GM13976 (cell line): Measurements from ENCODE around the gene ZFAND6.

ENCODE experiments used
- DNase-seq: peaks from one replicate; pipeline ENCODE4 v3.0.0; 2012; ENCODE audit warnings: low spot score
- in situ Hi-C: fragments of 300-500 bp; cut with MboI; formaldehyde crosslinking; loops from one replicate; pipeline ENCODE4 v1.12.0; 2022; ENCODE audit warnings: low sequenced_read_pairs, mixed read lengths, inconsistent platforms; ENCODE audit not compliant: unreplicated experiment
- TF ChIP-seq, protein P1 (sequence below): IDR thresholded peaks from 2 replicates; pipeline ENCODE4 v1.5.1; 2012; ENCODE audit warnings: borderline replicate concordance, mild to moderate bottlenecking; ENCODE audit not compliant: insufficient read depth; ENCODE audit errors: extremely low read depth, missing control alignments, control extremely low read depth

Gene ZFAND6

DNA sequence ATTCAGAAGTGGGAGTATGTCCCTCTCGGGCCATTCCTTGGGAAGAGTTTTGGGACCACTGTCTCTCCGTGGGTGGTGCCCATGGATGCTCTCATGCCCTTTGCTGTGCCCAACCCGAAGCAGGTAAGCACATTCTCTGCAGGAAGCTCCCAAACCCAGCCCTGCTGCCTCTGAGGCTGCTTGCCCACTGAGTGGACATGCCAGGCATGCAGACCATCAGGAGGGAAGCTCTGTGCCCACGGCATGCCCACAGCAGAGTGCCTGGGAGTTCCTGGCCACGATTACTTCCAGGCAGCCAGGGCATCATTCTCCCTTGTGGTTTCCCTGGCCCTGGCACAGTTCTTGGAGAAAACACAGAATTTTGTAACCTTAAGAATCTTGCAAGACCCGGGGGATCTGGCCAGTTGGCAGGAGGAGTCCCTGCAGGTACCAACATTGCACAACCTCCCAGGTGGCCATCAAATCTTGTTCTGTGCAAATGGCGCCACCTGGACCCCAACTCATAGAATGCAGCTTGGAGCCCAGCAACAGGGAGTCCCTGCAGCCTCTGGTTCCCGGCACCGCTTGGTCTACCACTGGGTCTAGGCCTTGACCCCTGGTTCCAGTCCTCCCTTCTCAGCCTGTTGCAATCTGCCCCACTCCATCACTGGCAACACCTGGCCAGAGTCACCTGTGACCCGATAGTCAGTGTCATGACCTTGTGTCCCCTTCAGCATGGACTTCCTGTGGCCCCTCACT is 113.7 kb downstream of the ZFAND6 start:
- DNase-seq = peak; percentile 83
- in situ Hi-C loops = loop anchor here (25.0 kb wide), 1 partner anchor 286 kb away; the partner anchor contains the start of gene MTHFS
- TF ChIP-seq, protein P1, sequence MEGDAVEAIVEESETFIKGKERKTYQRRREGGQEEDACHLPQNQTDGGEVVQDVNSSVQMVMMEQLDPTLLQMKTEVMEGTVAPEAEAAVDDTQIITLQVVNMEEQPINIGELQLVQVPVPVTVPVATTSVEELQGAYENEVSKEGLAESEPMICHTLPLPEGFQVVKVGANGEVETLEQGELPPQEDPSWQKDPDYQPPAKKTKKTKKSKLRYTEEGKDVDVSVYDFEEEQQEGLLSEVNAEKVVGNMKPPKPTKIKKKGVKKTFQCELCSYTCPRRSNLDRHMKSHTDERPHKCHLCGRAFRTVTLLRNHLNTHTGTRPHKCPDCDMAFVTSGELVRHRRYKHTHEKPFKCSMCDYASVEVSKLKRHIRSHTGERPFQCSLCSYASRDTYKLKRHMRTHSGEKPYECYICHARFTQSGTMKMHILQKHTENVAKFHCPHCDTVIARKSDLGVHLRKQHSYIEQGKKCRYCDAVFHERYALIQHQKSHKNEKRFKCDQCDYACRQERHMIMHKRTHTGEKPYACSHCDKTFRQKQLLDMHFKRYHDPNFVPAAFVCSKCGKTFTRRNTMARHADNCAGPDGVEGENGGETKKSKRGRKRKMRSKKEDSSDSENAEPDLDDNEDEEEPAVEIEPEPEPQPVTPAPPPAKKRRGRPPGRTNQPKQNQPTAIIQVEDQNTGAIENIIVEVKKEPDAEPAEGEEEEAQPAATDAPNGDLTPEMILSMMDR = peak; percentile 72

DNA sequence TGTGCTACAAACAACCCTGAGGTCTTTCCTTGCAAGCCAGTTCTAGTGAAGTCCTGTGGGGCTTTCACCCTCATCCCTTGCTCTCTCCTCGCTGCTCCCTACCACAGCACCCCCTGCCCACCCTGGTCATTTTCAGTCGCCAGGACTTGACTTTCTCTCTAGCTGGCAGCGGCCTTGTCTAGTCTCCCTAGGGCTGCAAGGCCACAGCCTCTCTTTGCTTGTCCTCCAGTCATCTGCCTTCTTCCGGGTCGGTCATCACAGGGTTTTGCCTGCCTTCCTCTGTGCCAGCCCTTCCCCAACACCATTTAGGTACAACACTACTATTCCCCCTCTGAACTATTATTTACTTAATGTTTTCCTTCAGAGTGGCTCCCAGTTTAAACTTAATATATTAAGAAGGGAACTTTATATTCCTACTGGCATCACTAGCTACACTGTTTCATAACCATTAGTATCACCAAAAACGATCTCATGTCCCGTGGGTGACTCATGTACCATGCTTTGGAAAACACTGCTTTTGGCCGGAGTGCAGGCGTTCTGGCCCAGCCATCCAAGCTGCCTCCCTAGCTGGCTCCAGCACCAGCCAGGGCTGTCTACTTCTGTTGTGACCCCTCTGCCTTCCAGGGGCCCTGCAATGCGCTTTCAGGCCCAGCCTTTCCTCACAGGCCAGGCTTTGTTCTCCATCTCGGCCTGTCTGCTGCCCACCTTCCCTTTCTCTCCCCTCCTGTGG is 114.7 kb downstream of the ZFAND6 start:
- TF ChIP-seq, protein P1 = no peak
- DNase-seq = no peak
- in situ Hi-C loops = loop anchor here (25.0 kb wide), 1 partner anchor 287 kb away; the partner anchor contains the start of gene MTHFS

DNA sequence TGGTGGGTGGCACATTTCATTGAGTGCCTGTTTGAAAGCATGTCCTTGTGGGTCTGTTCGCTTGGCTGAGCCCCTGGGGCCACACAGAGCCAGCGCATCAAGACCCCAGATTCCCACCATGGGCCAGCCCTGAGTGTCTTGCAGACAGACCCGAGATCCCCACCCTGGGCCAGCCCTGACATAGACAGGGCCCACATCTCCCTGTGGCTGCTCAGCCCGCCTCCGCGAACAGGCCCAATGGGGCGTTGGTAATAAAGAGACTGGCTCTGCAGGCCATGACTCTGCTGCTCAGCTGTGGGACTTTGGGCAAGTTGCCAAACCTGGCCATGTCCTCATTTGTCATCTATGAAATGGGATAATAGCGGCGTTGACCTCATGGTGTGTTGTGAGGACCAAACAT is 116.0 kb downstream of the ZFAND6 start:
- in situ Hi-C loops = no loop called here
- no peak for DNase-seq
- TF ChIP-seq, protein P1 = no peak

DNA sequence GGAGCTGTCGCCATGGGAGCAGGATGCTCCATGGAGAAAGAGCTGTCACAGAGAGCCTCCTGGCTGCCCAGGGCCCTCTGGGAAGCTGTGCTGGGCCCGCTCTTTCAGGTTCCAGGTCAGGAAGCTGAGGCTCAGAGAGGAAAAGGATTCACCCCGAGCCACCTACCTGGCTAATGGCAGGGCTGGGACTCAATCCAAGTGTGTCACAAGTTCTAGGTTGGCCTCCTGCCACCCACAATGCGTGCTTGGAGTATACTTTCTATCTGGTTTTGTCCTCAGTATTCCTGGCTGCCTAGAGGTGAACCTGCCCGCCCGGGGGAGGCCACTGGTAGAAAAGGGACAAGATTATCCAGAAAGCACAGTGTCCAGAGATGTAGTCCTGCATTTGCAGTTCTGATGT is 117.0 kb downstream of the ZFAND6 start:
- in situ Hi-C loops = no loop called here
- TF ChIP-seq, protein P1 = no peak
- no peak for DNase-seq

DNA sequence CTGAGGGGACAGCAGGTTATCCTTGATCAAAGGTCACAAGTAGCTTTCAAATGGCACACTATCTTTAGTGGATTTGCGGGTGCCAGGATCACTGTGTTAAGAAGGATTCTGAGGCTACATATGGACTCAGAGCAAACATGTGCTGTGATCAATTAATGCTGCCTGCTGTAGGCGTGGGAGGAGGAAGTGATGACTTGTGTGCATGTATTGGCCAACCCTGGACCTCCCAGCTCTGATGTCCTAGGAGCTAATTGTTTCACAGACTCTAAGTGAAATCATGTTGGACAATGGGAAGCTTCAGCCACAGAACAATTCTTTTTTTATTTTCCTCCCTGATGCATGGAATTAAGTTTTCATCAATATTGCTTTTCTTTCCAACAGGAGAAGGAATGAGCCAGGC is 117.7 kb downstream of the ZFAND6 start:
- TF ChIP-seq, protein P1 = no peak

DNA sequence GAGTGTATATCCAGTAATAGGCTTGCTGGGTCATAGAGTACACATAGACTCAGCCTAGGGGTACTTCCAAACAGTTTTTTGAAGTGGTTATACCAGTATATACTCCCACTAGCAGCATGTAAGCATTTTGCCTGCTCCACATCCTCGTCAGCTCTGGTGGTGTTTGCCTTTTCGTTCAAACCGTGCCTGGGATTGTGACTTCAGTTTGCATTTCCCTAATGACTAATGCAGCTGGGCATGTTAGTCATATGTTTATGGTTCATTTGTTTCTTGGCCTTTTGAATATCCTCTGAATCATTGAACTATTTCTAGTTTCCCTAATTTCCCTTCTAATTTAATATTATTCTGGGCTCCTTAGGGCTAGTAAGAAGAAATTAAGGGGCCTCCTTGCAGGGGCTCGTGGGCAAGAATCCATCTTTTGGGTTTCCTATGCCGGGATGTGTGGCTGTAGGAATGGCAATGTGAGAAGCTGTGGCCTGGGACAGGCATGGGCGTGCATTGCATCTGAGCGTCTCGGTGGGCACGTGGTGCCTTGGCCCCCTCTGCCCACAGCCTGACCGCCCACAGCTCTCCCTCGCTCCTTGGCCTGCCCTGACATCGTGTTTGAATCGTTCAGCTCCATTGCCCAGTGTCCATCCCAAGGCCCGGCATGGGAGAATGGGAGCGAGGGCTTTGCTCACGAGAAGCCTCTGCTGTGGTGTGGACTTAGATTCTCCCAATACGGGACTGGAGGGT is 119.7 kb downstream of the ZFAND6 start:
- TF ChIP-seq, protein P1 = no peak
- in situ Hi-C loops = no loop called here
- no peak for DNase-seq

More for the DNA sequence above, 117.7 kb downstream of the ZFAND6 start:
- in situ Hi-C loops = no loop called here
- DNase-seq = no peak
